Measurements from ENCODE around the gene SPATA33.
A peak's percentile ranks its signal among the peaks of the same experiment; 100 is the strongest.
"Not testable (repeated sequence)": the region's sequence is repeated elsewhere in the genome, so short reads cannot be mapped to it uniquely, and the experiment has no call there.

SPATA33 gene

GRCh38 chr16:89667000-89667399 is 9.4 kb downstream of the SPATA33 start:
- DNase-seq, result peak; percentile 12

GRCh38 chr16:89667633-89668032 is 10.0 kb downstream of the SPATA33 start:
- DNase-seq, result no peak

- no peak for DNase-seq
Measured at GRCh38 chr16:89668790-89669158, 11.1 kb downstream of the SPATA33 start.

GRCh38 chr16:89669755-89670154 is 12.1 kb downstream of the SPATA33 start:
- no peak for DNase-seq

DNA sequence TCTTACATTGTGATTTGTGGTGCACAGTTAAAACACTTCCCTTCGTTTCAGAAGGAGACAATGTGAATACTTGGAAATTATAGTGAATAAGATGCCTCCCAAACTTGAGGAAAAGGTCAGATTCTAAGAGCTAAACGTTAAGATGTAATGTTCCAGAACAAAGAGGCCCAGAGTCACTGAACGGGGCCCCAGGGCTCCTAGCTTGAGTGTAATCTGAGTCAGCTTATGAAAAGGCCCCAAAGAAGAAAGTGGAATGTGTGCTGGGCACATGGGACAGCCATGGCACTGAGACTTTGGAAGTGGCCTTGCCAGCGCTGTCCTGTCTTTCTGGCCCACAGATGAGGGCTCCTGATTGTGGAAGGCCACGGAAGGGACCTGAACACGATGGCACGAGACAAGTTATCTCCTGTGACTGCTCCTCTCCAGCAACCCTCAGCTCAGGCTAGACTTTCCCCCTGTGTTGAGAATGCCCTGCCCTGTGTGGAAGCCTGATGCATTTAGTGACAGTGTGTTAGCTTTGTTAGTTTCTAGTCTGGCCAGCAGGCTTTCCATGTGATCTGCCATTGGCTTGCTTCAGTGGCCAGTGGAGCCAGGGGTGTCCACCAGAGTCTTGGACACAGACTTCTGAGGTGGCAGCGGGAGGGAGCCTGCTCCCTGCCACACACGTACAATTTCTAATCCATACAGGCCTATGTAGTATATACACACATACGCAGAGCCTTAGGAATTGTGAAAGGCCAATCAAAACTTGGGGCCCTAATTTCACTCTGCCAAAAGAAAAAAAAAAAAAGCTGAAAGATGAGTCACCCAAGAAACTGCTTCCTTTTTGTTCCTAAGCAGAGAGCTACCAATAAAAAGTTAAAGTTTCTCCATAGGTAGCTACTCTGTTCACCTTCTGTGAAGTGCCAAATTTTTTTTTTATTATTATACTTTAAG is 13.1 kb downstream of the SPATA33 start:
- no peak for DNase-seq

- not testable (repeated sequence) for DNase-seq
Measured at GRCh38 chr16:89671565-89671964, 13.9 kb downstream of the SPATA33 start.

GRCh38 chr16:89672177-89672941 is 14.7 kb downstream of the SPATA33 start:
- no peak for DNase-seq

GRCh38 chr16:89678258-89678657 is 20.6 kb downstream of the SPATA33 start:
- peak; percentile 11 for DNase-seq

GRCh38 chr16:89685916-89686315 is 28.3 kb downstream of the SPATA33 start:
- no peak for DNase-seq

DNA sequence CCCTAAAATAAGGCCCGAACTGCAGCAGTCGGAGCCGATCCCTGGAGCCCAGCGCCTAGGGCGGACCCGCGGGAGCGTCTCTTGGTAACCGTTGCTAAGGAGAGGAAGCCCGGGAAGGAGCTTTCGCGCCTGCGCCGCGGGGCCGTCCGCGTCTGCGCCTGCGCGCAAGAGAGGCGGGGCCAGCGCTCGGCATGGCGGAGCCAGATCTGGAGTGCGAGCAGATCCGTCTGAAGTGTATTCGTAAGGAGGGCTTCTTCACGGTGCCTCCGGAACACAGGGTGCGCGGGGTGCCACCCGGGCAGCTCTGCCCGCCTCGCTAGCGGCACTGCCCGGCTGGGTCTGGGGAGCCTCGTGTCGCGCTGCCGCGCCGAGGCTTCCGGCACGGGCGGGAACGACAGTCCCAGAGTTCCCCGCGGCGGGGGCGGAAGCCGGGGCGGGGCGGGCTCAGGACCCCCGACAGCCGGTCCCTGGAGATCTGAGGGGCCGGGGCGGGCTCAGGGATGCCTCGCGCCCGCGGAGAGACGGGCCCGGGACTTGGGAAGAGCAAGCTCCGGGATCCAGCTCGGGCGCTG is 29.0 kb downstream of the SPATA33 start, which contains the start of gene CDK10:
Gene CDK10 (plus strand): TSS at position 170 of the 572 bp plus-strand sequence. CDS start 22 bp downstream, at position 192.
- DNase-seq, result peak; percentile 93

DNA sequence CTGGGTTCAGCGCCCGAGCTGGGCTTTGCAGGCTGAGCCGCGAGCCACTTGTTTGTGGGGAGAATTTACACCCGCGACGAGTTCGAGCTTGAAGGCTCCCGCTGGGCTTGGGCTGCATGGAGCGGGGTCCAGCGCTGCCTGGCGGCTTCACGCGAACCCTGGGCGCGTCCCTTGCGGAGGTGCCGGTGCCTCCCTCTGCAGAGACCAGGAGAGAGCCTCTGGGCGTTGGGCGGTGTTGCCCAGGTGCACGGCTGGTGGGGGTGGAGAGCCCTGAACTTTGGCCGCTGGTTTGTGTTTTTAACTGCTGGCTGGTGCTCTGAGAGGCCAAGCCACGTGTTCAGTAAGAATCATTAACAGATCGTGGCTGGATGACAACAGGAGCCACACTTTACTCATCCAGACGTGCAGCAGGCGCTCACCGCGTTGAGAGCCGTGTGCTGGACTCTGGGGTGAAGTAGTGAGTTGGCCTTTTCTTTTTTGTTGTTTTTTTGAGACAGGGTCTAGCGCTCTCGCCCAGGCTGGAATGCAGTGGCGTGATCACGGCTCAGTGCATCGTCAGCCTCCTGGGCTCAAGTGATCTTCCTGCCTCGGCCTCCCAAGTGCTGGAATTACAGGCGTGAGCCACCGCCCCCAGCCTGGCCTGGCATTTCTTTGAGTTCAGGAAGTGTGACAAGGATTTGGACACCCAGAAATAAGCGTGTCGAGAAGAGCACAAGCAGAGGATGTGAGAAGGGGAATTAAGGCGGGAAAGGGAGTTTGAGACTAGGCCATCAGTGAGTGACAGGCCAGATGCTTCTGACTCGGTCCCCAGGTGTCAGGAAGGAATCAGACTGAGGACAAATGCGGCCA is 29.7 kb downstream of the SPATA33 start:
- DNase-seq, result peak; percentile 51

DNA sequence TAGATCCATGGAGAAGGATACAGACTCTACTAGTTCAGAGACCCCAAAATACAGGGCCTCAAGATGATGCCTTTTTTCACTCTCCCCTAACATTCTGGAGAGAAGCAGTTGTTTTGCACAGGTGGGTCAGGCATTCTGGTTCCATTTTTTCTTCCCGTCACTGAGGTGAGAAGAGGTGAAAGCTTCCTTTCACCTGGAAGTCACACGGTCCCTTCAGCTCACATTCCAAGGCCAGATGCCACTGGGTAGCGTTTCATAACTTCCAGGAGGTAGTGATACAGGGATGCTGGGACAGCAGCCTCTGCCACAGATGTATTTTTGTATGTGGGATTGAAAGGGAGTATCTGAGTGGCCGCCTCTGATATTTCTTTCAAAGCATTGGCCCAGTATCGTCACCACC is 30.8 kb downstream of the SPATA33 start:
- DNase-seq, result peak; percentile 55

DNA sequence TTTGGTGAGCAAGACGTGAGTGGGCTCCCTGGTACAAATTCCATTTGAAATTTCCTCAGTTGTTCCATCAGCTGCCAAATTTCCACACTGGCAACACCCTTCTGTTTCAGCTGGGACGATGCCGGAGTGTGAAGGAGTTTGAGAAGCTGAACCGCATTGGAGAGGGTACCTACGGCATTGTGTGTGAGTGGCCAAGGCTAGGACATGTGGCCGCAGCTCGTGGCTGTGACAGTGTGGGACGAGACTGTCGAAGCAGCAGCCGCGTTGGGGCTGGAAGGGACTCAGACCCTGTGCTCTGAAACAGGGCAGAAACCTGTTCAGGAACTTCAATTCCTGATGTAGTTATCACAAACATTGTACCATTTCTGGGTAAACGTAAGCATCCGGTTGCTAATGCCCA is 31.5 kb downstream of the SPATA33 start:
- DNase-seq, result no peak

DNA sequence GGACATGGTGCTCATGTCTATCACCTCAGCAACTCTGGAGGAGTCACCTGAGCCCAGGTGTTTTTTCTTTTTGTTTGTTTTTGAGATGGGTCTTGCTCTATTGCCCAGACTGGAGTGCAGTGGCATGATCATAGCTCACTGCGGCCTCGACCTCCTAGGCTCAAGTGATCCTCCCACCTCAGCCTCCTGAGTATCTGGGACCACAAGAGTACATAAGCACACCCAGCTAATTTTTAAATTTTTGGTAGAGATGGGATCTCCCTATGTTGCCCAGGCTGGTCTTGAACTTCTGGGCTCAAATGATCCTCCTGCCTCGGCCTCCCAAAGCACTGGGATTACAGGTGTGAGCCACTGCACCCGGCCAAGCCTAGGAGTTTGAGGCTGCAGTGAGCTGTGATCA is 32.0 kb downstream of the SPATA33 start:
- not testable (repeated sequence) for DNase-seq

DNA sequence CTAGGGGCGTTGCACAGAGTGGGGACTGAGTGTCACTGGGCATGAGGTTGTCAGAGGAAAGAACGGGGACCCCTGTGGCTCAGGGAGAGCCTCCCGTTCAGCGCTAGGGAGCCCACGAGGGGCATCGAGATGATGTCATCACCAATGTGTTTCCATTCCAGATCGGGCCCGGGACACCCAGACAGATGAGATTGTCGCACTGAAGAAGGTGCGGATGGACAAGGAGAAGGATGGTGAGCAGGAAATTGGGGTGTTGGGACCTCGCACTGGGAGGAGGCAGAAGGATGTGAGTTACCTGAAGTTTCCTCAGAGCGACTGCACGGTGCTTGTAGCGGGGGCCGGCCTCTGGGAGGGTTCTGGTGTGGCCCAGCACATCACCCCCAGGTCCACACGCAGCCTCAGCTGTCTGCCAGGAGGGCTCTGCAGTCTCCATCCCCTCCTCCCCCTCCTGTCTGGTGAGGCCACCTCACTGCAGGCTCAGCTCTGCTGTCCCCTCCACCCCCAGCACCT is 32.8 kb downstream of the SPATA33 start:
- no peak for DNase-seq

DNA sequence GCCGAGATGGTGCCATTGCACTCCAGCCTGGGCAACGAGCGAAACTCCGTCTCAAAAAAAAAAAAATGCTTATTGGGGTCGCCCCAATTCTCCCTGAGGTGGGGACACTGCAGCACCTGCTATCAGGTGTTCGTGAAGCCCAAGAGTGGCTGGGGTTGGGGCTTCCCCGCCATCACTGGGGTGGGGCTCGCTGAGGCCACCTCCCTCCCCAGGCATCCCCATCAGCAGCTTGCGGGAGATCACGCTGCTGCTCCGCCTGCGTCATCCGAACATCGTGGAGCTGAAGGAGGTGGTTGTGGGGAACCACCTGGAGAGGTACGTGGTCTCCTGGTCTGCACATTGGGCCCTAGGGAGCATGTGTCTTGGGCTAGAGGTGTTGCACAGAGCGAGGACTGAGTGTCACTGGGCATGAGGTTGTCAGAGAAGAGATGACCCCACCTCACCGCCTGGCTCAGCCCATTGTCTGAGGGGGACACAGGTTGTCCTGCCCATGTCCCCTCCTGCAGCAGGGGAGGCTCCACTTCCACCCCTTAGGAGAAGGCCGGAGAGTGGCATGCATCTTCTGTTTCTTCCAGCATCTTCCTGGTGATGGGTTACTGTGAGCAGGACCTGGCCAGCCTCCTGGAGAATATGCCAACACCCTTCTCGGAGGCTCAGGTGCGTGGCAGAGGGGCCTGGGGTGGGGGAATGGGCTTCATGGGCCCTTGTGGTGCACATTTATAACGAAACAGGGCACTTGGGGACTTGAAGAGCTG is 33.8 kb downstream of the SPATA33 start:
- no peak for DNase-seq

GRCh38 chr16:89691986-89692569 is 34.4 kb downstream of the SPATA33 start:
- no peak for DNase-seq

DNA sequence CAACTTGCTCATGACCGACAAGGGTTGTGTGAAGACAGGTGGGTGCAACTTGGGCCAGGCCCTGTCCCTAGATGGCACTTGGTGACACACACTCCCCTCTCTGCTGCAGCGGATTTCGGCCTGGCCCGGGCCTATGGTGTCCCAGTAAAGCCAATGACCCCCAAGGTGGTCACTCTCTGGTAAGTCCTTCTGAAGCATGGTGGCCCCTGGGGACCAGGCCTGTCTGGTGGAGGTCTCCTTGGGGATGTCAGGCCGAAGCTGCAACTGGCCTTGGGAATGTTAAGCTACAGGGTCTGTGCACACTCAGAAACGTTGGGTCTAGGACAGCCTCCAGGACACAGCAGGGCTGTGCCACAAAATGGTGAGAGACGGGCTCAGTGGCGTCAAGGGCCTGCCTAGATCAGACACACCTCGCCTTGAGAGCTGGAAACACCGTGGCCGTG is 35.7 kb downstream of the SPATA33 start:
- DNase-seq, result no peak

GRCh38 chr16:89693931-89694783 is 36.5 kb downstream of the SPATA33 start:
- no peak for DNase-seq

DNA sequence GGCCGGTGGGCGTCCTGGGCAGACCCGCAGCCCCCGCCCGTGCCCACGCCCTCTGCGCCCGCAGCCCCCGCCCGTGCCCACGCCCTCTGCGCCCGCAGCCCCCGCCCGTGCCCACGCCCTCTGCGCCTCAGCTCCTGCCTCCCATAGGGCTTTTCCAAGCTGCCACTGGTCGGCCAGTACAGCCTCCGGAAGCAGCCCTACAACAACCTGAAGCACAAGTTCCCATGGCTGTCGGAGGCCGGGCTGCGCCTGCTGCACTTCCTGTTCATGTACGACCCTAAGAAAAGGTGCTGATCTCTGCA is 37.1 kb downstream of the SPATA33 start:
- DNase-seq, result not testable (repeated sequence)
